ENCODE results near the gene UNC13B.

UNC13B gene

DNA sequence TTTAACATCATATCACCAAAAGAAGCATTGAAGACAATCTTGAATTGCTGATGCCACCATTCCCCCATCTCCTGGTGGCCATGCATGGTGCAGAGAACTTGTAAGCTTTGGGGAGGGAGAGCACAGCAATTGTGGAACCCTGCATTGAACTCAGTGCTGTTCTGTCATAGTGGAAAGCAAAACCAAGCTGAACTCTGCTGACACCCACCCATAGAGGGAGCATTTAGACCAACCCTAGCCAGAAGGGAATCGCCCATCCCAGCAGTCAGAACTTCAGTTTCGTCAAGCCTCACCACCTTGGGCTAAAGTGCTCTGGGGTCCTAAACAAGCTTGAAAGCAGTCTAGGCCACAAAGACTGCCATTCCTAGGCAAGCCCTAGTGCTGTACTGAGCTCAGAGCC is 290.7 kb downstream of the UNC13B start:
- DNase-seq = no peak

DNA sequence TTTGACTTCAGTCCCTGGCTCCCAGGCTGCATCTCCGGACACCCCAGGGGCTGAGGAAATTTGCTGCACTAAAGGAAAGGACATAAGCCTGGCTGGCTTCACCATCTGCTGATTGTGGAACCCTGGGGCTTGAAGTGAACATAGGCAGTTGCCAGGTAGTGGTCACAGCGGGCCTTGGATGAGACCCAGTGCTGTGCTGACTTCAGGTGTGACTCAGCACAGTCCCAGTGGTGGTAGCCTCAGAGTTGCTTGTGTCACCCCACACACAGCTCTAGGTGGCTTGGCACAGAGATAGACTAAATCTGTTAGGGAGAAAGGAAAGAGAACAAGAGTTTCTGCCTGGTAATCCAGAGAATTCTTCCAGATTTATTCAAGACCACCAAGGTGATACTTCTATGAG is 292.0 kb downstream of the UNC13B start:
- DNase-seq = no peak

All from NCI-H1930 (cell line).